Fibroblast of upper back skin (primary cell): Measurements from ENCODE around the gene FLVCR2.
"Not testable (repeated sequence)": the region's sequence is repeated elsewhere in the genome, so short reads cannot be mapped to it uniquely, and the experiment has no call there.

Source experiments
- DNase-seq: peaks from one replicate; pipeline ENCODE4 v3.0.0-alpha.2; 2013

The FLVCR2 gene

GRCh38 chr14:75673345-75674035 is 95.1 kb downstream of the FLVCR2 start:
- DNase-seq = no peak

GRCh38 chr14:75675265-75675960 is 97.0 kb downstream of the FLVCR2 start:
- DNase-seq = no peak

- DNase-seq = no peak
These were observed 107.5 kb downstream of the FLVCR2 start for GRCh38 chr14:75685910-75686309.

GRCh38 chr14:75689012-75689411 is 110.6 kb downstream of the FLVCR2 start:
- peak; percentile 41 for DNase-seq

- DNase-seq = no peak
These were observed 111.6 kb downstream of the FLVCR2 start for GRCh38 chr14:75690010-75690409.

- not testable (repeated sequence) for DNase-seq
These were observed 116.6 kb downstream of the FLVCR2 start for GRCh38 chr14:75695025-75695424.

- no peak for DNase-seq
These were observed 119.0 kb downstream of the FLVCR2 start for GRCh38 chr14:75697386-75697785.
